Measurements from ENCODE around the gene AKAP6.
A peak's percentile ranks its signal among the peaks of the same experiment; 100 is the strongest.

The AKAP6 gene

DNA sequence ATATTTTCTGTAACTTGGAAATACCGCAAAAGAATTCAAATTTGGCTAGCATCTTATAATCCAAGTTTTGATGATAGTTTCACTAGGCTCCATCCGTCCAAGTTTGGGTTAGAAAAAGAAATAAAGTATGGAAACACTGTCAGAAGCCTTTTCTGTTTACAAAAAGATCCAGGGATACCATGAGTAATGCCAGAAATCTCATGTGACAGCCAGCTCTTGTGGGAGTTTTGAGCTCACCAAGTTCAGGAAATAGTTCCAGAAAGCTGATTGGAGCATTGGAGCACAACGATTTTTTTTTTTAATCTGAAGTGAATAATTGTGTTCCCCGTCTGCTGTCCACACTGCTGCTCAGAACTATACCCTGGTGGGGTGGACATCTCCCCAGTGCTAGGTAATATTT is 379.9 kb downstream of the AKAP6 start:
- no peak for DNase-seq (ENCODE audit: low spot score)

- DNase-seq (ENCODE audit: low spot score) = no peak
These were observed 381.2 kb downstream of the AKAP6 start for GRCh38 chr14:32710231-32710671.

GRCh38 chr14:32710731-32711680 is 381.9 kb downstream of the AKAP6 start:
- DNase-seq (ENCODE audit: low spot score) = peak; percentile 5

- DNase-seq (ENCODE audit: low spot score) = no peak
These were observed 384.8 kb downstream of the AKAP6 start for GRCh38 chr14:32713856-32714255.

GRCh38 chr14:32719601-32720000 is 390.5 kb downstream of the AKAP6 start:
- DNase-seq (ENCODE audit: low spot score) = no peak

- DNase-seq (ENCODE audit: low spot score) = no peak
These were observed 391.8 kb downstream of the AKAP6 start for GRCh38 chr14:32720927-32721326.

DNA sequence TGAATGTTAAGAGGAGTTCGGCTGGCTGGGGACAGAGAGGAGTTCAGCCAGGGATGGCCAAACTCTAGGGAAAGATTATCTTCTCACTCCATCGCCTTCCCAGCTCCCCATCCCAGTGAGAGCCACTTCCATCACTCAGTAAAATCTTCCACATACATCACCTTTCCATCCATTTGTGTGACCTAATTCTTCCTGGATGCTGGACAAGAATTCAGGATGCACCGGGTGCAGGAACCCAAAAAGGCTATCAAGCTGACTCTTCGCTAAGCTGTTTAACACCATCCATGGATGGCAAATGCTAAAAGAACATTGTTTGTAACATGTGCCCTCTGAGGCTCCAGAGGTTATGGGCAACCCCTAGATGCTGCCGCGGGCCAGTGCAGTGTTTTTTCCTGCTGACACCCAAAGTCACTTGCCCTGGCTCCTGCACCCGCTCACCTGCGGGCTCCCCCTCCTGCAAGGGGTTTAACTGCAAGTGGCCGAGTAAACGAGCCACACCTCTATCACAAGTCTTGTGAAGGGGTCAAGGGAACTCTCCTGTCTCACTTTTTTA is 393.6 kb downstream of the AKAP6 start:
- DNase-seq (ENCODE audit: low spot score) = no peak

DNA sequence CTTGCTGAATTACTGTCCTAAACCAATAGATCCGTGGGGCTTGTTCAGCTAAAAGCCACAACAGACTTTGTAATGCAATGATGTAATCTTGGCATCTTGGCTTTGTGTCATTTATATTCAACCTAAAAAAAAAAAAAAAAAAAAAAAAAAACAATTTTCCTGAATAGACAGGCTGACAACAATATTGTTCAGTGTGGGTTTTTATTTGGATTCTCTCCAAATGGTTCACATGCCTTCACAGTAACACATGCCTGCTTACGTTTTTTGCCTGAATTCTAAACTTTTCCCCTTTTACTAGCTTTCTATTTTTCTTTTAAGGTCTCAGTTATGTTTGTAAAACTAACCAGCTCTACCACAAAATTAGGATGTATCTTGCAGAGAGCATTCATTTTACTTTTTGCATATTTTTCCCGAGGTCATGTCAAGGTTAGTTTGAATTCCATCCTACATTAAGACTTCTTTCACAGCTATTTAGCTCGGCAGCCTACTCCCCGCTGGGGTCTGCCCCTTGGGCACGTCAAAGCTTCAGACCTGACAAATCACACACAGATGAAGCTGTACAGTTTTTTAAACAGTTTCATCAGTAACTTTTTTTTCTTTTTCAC is 395.9 kb downstream of the AKAP6 start:
- no peak for DNase-seq (ENCODE audit: low spot score)

DNA sequence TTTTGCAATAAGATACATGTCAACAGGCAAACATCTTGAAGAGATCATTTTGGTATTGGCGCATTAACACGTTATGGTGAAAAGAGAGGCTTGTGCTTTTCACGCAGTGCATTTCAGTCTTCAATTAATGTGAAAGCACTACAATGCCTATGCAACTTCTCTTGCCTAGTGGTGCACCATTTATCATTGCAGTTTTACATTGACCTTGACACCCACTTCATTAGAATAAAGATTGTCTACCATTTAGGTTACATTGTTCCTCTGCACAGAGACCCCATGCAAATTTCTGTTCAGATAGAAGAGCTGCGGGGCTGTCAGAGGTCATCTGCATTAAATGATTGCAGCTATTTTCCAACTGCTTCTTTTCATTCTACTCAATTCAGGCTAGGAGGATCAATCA is 397.4 kb downstream of the AKAP6 start:
- DNase-seq (ENCODE audit: low spot score) = no peak

DNA sequence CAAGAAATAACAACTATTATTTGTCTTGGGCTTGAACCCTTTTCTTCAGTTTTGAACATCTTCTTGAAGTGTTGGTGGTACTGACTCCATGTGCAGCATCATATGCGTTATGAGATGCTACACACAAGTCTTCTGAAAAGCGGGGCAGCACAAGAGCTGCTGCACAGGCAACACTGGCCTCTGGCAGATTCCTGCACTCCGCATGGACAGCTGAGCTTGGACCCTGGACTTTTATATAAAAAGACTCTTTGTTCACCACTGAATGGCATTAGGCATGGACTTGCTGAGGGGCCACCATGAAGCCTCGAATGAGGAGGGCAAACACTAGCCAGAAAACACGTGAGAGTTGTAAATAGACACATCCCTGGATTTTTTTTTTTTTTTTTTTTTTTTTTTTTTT is 398.7 kb downstream of the AKAP6 start:
- DNase-seq (ENCODE audit: low spot score) = no peak

DNA sequence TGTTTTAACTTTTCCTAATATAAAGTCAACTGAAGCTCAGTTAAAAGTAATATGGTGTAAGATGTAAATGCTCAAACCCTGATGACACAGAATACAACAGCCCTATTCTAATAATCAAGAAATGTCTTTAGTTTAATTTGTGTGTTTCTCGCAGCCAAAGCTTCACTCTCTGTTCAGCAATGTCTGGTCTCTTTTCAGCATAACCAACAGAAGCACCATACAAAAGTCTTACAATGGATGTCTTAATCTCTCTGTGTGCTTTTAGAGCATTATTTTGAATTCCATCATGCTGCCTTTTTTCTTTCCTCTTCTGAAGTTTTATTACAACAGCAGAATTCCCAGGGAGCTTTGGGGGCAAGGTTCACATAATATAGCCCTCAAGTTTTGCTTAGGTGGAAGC is 399.4 kb downstream of the AKAP6 start:
- no peak for DNase-seq (ENCODE audit: low spot score)

DNA sequence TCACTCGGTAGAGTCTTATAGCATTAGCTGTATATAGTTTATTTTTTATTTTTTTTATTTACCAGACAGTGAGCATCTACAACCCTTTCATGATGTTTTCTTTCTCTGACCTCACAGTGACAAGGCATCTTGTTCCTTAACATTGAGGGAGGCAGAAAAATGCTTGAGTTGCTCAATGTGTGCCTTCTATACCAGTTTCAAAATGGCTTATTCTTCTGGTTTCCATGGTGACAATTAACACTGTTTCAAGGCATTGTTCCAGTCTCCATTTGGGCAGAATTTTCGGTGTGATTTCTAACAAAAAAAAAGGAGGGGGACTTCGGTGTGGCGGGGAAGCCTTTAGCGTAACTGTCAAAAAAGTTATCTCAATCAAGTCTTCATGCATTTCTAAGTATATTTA is 399.9 kb downstream of the AKAP6 start:
- DNase-seq (ENCODE audit: low spot score) = no peak

DNA sequence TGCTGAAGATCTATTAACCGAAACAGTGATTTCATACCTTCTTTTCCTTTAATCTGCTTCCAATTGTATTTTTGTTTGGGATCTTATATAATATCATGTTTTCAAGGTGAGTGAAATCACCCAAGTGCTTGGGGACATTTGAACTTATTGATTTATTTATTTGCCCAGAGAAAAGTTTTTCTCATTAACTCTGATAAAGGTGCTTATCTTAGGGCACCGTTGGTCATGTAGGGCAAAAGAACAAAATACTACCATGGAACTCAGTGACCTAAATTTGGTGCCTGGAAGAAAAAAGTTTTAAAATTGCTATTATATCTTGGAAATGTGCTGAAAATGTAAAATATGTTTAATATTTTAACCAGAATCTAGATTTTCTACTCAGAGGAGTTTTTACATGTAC is 402.2 kb downstream of the AKAP6 start:
- no peak for DNase-seq (ENCODE audit: low spot score)

- no peak for DNase-seq (ENCODE audit: low spot score)
These were observed 403.9 kb downstream of the AKAP6 start for GRCh38 chr14:32733015-32733414.

DNA sequence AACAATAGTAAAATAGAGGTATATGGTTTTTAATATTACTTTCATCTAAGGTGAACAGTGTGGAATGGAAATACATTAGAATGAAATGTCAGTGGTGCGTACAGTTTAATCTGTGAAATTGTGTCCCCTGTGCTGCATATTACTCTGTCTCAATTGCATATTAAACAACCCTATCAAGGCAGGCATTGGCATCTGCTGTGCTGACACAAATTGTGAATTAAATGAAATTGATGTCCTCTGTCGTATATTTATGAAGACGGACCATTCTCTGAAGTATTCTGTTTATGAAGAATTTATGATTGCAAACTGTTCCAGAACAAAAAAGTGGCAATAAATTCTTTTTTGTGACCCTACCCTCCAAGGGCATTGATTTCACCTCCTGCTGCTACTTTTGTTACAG is 405.2 kb downstream of the AKAP6 start:
- DNase-seq (ENCODE audit: low spot score) = no peak

DNA sequence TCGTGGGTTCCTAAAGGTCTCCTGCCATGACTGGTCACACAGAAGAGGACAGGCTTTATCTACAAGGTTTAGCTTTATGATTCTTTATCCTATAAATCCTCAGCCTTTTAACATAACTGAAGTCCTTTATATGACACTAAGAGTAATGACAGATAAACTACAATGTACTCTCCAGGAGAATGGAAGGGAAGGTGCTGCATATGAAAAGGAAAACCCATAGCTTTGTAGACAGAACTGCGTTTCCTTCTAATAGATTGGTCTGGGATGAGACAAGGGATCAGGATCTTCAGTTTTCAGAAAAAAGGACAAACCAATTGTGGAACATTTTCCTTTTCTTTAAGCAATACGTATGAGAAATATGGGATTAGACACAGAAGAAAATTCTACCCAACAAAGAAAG is 408.5 kb downstream of the AKAP6 start:
- DNase-seq (ENCODE audit: low spot score) = no peak

DNA sequence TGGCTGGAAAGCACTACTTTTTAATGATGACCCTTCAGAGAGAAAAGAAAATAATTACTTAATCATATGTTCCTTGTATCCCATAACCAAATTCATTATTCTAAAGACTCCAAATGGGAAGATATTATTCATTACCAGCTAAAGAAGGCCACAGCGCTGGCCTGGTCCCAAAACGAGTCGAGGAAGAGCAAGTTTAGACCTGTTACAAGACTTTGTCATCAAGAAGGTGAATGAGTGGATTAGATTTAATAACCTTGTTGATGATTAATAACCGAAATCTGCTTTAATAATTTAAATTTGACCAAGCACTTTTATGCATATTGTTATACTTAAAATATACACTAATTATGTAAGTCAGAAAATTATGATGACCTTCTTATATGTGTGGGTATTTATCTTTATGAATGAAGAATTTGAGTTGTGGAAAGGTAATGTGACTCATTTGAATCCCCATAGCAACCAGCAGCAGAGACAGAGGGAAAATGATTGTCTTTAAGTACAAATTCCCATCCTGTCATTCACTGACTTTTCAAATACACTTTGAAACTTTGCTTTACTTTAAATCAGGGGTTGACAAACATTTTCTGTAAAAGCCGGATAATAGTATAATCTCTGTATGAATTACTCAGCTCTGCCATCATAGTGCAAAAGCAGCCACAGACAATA is 409.2 kb downstream of the AKAP6 start:
- no peak for DNase-seq (ENCODE audit: low spot score)

DNA sequence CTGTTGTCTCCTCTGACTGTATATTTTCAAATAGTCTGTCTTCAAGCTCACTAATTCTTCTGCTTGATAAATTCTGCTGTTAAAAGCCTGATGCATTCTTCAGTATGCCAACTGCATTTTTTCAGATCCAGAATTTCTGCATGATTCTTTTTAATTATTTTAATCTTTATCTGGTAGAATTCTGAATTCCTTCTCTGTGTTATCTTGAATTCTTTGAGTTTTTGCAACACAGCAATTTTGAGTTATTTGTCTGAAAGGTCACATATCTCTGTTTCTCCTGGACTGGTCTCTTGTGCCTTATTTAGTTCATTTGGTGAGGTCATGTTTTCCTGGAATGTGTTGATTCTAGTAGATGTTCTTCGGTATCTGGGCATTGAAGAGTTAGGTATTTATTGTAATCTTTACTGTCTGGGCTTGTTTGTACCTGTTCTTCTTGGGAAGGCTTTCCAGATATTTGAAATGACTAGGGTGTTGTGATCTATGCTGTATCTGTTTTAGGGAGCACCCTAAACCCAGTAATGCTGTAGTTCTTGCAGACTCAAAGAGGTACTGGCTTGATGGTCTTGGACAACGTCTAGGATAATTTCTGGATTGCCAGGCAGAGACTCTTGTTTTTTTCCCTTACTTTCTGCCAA is 415.8 kb downstream of the AKAP6 start:
- no peak for DNase-seq (ENCODE audit: low spot score)

DNA sequence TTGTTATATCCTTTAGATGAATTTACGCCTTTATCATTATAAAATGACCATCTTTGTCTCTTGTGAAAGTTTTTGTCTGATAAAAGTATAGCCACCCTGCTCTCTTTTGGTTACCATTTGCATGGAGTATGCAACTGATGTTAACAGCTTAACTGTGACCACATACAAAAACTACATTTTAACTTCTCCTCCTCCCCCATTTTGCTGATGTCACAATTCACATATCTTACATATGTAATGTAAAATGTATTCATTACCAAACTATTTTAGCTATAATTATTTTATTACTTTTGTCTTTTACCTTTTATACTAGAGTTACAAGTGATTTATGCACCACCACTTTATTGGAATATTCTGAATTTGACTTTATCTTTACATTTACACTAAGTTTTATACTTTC is 425.1 kb downstream of the AKAP6 start:
- no peak for DNase-seq (ENCODE audit: low spot score)

- no peak for DNase-seq (ENCODE audit: low spot score)
These were observed 427.1 kb downstream of the AKAP6 start for GRCh38 chr14:32756173-32756572.

- DNase-seq (ENCODE audit: low spot score) = no peak
These were observed 427.7 kb downstream of the AKAP6 start for GRCh38 chr14:32756775-32757174.

DNA sequence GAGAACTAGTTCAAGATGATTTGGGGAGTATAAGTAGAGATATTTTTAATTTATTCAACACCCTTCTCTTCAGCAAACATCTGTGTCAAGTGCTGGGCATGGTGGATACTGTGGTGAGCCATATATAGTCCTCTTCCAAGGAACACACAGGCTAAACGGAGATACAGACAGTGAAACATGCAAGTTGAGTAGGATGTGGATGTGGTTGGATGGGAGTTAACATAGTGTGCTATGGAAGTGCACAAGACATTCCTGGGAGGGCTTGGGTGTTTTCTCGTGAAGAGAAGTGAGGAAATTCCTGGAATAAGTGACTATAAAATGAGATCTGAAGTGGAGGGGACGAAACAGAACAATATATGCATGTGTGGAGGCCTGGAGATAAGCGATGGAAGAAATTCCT is 428.5 kb downstream of the AKAP6 start:
- no peak for DNase-seq (ENCODE audit: low spot score)

Measured in HuH-7 (cell line).